HG03103 (cell line): ENCODE data around the gene TTC39B.
"Not testable (repeated sequence)": the region's sequence is repeated elsewhere in the genome, so short reads cannot be mapped to it uniquely, and the experiment has no call there.

Source experiments
- ATAC-seq: cut with Tn5 transposase; IDR thresholded peaks from one replicate; pipeline ENCODE4 v1.9.1; 2021; ENCODE audit warnings: low read depth; ENCODE audit not compliant: unreplicated experiment

TTC39B gene

GRCh38 chr9:15271403-15271802 lies 35.6 kb downstream of the TTC39B start:
- ATAC-seq: no peak

GRCh38 chr9:15268782-15269181 lies 38.2 kb downstream of the TTC39B start:
- ATAC-seq: no peak

- no peak for ATAC-seq
Observed at GRCh38 chr9:15268317-15268716, 38.7 kb downstream of the TTC39B start.

- no peak for ATAC-seq
Observed at GRCh38 chr9:15264918-15265317, 42.1 kb downstream of the TTC39B start.

- no peak for ATAC-seq
Observed at GRCh38 chr9:15262581-15262980, 44.4 kb downstream of the TTC39B start.

GRCh38 chr9:15256426-15256825 lies 50.6 kb downstream of the TTC39B start:
- ATAC-seq: no peak

GRCh38 chr9:15253786-15254185 lies 53.2 kb downstream of the TTC39B start:
- no peak for ATAC-seq

GRCh38 chr9:15253197-15253596 lies 53.8 kb downstream of the TTC39B start:
- no peak for ATAC-seq

- no peak for ATAC-seq
Observed at GRCh38 chr9:15249981-15250380, 57.0 kb downstream of the TTC39B start.

GRCh38 chr9:15249042-15249818 lies 57.8 kb downstream of the TTC39B start:
- ATAC-seq: no peak

- no peak for ATAC-seq
Observed at GRCh38 chr9:15248621-15249020, 58.4 kb downstream of the TTC39B start.

- ATAC-seq: no peak
Observed at GRCh38 chr9:15248081-15248480, 58.9 kb downstream of the TTC39B start.

- no peak for ATAC-seq
Observed at GRCh38 chr9:15246708-15247107, 60.3 kb downstream of the TTC39B start.

- ATAC-seq: no peak
Observed at GRCh38 chr9:15246243-15246642, 60.8 kb downstream of the TTC39B start.

GRCh38 chr9:15244001-15244441 lies 63.0 kb downstream of the TTC39B start:
- no peak for ATAC-seq

GRCh38 chr9:15243081-15243480 lies 63.9 kb downstream of the TTC39B start:
- ATAC-seq: no peak

GRCh38 chr9:15240927-15241326 lies 66.1 kb downstream of the TTC39B start:
- ATAC-seq: no peak

GRCh38 chr9:15239816-15240215 lies 67.2 kb downstream of the TTC39B start:
- no peak for ATAC-seq

GRCh38 chr9:15238646-15239045 lies 68.4 kb downstream of the TTC39B start:
- no peak for ATAC-seq

GRCh38 chr9:15235658-15236057 lies 71.4 kb downstream of the TTC39B start:
- no peak for ATAC-seq

GRCh38 chr9:15233941-15234490 lies 73.0 kb downstream of the TTC39B start:
- not testable (repeated sequence) for ATAC-seq

- not testable (repeated sequence) for ATAC-seq
Observed at GRCh38 chr9:15232706-15233280, 74.2 kb downstream of the TTC39B start.
